Superior temporal gyrus (tissue), 1 donor: Measurements from ENCODE around the gene AGT.
"Not testable (repeated sequence)": the region's sequence is repeated elsewhere in the genome, so short reads cannot be mapped to it uniquely, and the experiment has no call there.

Source experiments
- DNase-seq: peaks from one replicate; pipeline ENCODE4 v3.0.0-alpha.2; 2016; ENCODE audit errors: extremely low spot score

The AGT gene

DNA sequence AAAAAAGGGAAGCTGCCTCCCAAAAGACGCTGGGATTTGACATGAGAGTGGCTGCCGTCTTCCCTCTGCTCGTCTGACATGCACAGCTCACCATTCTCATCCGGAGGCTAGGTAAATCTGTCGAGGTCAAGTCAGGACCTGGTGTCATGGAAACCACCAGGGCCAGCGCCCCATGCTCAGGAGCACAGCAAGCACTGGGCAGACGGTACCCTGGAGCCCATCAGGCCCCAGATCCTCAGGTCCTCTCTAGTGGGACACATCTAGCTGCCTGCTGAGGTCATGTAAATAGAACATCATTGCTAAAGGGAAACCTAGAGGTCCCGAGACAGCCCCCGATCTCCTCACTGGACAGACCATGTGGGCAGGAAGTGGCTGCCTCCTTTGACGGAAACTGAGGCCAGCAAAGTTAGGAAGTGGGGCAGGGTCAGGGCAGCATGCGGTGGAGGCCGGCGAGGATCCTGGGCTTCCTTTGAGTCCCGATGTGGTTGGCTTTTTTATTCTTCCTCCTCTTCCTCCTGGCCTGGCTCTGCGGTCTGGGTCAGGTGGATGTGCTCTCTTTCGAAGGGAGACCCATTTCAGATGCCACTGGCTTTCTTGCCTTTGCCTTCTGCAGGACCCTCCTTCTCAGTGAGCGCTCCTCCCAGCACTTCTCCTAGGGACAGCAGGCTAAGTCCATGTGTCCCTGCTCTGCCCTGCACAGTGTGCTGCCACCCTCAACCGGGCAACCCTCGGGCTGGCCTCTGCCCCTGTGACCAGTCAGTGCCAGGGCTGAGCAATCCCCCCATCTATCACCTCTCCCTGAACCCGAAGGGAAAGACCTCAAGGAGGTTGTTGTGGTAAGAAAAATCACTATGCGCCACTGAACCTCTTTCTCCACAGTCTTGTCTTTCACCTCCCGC is 5.9 kb downstream of the AGT start:
- DNase-seq: no peak

- DNase-seq: no peak
These were observed 6.8 kb downstream of the AGT start for GRCh38 chr1:230706887-230707731.

GRCh38 chr1:230706020-230706699 is 7.8 kb downstream of the AGT start:
- no peak for DNase-seq

- no peak for DNase-seq
These were observed 8.5 kb downstream of the AGT start for GRCh38 chr1:230705289-230706019.

GRCh38 chr1:230704830-230705229 is 9.1 kb downstream of the AGT start:
- no peak for DNase-seq

GRCh38 chr1:230703679-230704385 is 10.1 kb downstream of the AGT start:
- DNase-seq: no peak

GRCh38 chr1:230702934-230703678 is 10.8 kb downstream of the AGT start:
- DNase-seq: no peak

DNA sequence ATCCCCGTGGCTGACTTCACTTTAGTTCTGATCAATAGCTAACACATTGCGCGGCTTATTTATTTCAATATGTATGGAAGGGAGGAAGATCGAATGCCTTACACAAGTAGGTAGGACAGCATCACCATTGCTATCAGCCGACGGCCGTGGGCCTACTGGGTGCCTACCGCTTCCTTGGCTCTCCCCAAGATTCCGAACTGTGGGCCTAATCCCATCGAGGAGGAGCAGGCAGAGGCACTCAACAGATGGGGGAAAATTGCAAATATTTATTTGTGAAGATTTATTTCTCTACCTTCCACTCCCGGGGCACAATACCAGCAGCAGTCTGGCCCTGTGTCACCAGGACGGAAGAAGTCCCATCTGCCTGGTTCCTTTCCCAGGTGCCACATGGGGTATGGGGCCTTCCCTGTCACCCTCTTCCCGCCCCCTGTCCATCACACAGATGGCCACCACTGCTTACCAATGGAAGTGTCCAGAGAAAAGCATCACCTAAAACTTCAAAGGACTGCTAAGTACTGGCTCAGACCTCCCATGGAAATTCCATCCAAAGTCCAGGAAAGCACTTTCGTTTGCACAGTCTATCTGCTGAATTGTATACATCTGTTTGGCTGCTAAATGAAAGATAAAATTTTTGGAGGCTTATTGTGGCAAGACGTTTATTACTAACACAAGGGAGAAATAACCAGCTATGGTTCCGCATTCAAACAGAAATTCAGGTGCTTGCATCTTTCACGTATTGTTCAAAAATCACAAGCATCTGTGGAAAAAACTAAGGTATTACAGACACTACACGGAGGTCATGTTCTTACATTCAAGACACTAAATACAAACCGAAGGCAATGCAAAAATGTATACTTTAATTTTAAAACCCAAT is 11.8 kb downstream of the AGT start:
- DNase-seq: no peak

DNA sequence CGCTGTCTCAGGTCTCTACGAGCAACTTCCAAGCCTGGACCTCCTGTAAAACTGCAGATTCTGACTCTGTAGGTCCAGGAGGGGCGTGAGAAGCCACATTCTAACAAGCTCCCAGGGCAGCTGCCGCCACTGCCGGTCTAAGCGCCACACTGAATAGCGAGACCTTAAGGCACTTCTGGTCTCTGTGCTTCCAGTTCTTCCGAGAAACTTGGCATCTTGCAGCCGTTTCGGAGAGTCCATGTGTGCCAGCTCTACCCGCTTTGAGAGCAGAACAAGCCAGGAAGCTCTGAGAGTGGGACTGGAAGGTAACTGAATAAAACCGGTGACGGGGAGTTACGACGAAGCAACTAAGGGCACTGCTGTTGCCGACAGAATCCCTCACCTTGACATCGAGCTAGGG is 12.5 kb downstream of the AGT start:
- peak; percentile 23 for DNase-seq

- no peak for DNase-seq
These were observed 13.8 kb downstream of the AGT start for GRCh38 chr1:230700132-230700531.

GRCh38 chr1:230699716-230700115 is 14.2 kb downstream of the AGT start:
- no peak for DNase-seq

DNA sequence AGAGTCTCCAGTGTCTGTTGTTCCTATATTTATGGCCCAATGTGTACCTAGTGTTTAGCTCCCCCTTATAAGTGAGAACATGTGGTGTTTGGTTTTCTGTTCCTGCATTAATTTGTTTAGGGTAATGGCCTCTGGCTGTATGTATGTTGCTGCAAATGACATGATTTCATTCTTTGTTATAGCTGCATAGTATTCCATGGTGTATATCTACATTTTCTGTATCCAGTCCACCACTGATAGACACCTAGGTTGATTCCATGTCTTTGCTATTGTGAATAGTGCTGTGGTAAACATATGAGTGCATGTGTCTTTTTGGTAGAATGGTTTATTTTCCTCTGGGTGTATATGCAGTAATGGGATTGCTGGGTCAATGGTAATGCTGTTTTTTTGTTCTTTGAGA is 15.0 kb downstream of the AGT start:
- not testable (repeated sequence) for DNase-seq

GRCh38 chr1:230698130-230698529 is 15.8 kb downstream of the AGT start:
- no peak for DNase-seq

DNA sequence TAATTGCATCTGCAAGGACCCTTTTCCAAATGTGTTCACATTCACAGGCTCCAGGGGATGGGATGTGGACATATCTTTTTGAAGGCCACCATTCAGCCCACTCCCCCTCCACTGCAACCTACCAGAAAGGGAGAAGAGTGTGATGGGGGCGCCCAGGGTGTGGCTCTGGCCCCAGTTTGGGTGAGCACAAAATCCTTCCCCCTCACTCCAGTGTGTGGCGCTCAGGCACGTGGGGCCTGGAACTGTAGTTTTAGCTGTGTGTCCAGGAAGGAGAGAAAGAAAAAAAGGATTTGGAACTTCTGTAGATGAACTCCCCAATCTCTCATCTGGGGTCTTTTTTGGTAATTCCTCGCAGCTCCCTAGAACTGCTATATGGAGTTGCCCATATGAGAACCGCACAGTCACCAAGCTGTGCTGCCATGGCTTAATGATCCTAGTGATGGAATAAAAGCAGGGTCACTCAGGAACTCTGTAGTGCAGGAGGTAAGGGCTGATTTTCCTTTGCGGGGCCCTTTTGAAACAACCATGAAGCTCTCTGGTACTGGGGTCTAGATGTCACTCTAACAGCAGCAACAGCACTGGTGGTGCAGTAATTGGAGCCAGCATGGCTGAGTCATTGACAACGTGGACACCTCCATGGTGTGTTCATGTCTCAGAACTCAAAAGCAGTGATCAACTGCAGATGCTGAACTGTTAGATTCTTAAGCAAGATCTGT is 17.0 kb downstream of the AGT start:
- peak; percentile 11 for DNase-seq

- DNase-seq: no peak
These were observed 17.7 kb downstream of the AGT start for GRCh38 chr1:230696218-230696617.

- DNase-seq: no peak
These were observed 18.9 kb downstream of the AGT start for GRCh38 chr1:230694991-230695390.

- no peak for DNase-seq
These were observed 19.5 kb downstream of the AGT start for GRCh38 chr1:230694464-230694863.

GRCh38 chr1:230693777-230694176 is 20.1 kb downstream of the AGT start:
- no peak for DNase-seq
